H1 (cell line): Measurements from ENCODE around the gene SUCLG2. TPM values are rescaled to one million over a fixed set of nuclear protein-coding genes. Genes with fewer than 3 reads are reported as not detected.

Experiments
- CBX5 ChIP-seq: fragments of 300-800, 300-1000 bp; sonication (generic); IDR thresholded peaks from 2 replicates; pipeline ENCODE4 v1.7.1; 2016; ENCODE audit warnings: antibody characterized with exemption, low read length, low read depth
- CBX8 ChIP-seq: fragments of 300-800, 300-1000 bp; sonication (generic); IDR thresholded peaks from 2 replicates; pipeline ENCODE4 v1.7.1; 2016; ENCODE audit warnings: low read depth, low read length, borderline replicate concordance
- NANOG ChIP-seq: IDR thresholded peaks from 2 replicates; pipeline ENCODE4 v1.6.1; 2011; ENCODE audit warnings: low read length, low read depth, mild to moderate bottlenecking, inconsistent platforms; ENCODE audit not compliant: insufficient read depth, poor library complexity, severe bottlenecking
- PHF8 ChIP-seq: fragments of 200-600 bp; sonication (generic); conservative IDR thresholded peaks from 2 replicates; pipeline ENCODE4 v1.7.1; 2012; ENCODE audit warnings: low read depth, mild to moderate bottlenecking, inconsistent platforms, low read length, moderate library complexity
- POLR2AphosphoS5 ChIP-seq: IDR thresholded peaks from 2 replicates; pipeline ENCODE4 v1.6.1; 2011; ENCODE audit warnings: low read depth, low read length
- RFX5 ChIP-seq: IDR thresholded peaks from 2 replicates; pipeline ENCODE4 v1.6.1; 2011; ENCODE audit warnings: low read depth, low read length, improper control_type of control experiment, borderline replicate concordance
- SAP30 ChIP-seq: fragments of 300-600 bp; sonication (generic); IDR thresholded peaks from 2 replicates; pipeline ENCODE4 v1.7.1; 2012; ENCODE audit warnings: low read length, moderate library complexity, mild to moderate bottlenecking, inconsistent platforms; ENCODE audit not compliant: insufficient read depth, insufficient replicate concordance
- polyA plus RNA-seq, 7 experiments: library from polyadenylated mRNA; depleted of rRNA in 3 of 7; stranded (reverse) in 5 of 7; unstranded in 2 of 7; fragments of >200 nt in 5 of 7; fragments of 200-250 nt in 2 of 7; gene quantifications; 1 replicate in 5 of 7; 2 replicates in 1 of 7; 4 replicates in 1 of 7; pipeline versions ENCODE4 v1.2.1 to v1.2.3, GENCODE V29; 2011 to 2013; ENCODE audit warnings: missing spikeins in 2 of 7, mixed read lengths in 2 of 7
- total RNA-seq: library from RNA; stranded (reverse); fragmentation: NEBNext Ultra II Directional; extraction: Animal tissue kit (Norgen Biotek cat#: 25700); gene quantifications from 2 replicates; pipeline ENCODE4 v1.2.1, GENCODE V29; 2021

SUCLG2 gene
- total and polyA plus RNA-seq, 2 of the 8 experiments (the other 6 are each of a cell fraction or from before 2014, with no cell fraction given): 12.9 to 46.2 TPM

- TF ChIP-seq CBX5 (no peak), PHF8 (no peak), RFX5 (no peak), SAP30 (no peak), POLR2AphosphoS5 (no peak), CBX8 (no peak), NANOG (no peak)
These were observed 222.5 kb downstream of the SUCLG2 start (continued) for GRCh38 chr3:67431887-67432286.
